Calu3 (cell line): ENCODE measurements around the gene THAP12. TPM values are rescaled to one million over a fixed set of nuclear protein-coding genes. Genes with fewer than 3 reads are reported as not detected.

ENCODE experiments used
- BruUV-seq: library from RNA; stranded (reverse); fragments of 400-500 nt; replicated peaks from 2 replicates; lab custom pipeline; 2021; lab: Mats Ljungman, UMichigan
- CTCF ChIA-PET: fragments of 300-600 bp; sonication (Branson Sonifier 250); formaldehyde crosslinking; loops from one replicate; lab custom pipeline; 2022; ENCODE audit warnings: antibody characterized with exemption; lab: Charles Lee
- DNase-seq: peaks from one replicate; pipeline ENCODE4 v3.0.0; 2022
- H3K27ac Mint-ChIP-seq: one replicate; pipeline ENCODE4 v1.8.0; 2022; ENCODE audit warnings: mixed read lengths; ENCODE audit not compliant: unreplicated experiment
- H3K27me3 Mint-ChIP-seq: one replicate; pipeline ENCODE4 v1.8.0; 2022; ENCODE audit warnings: mixed read lengths; ENCODE audit not compliant: unreplicated experiment
- H3K36me3 Mint-ChIP-seq: one replicate; pipeline ENCODE4 v1.8.0; 2022; ENCODE audit warnings: mild to moderate bottlenecking, moderate library complexity, mixed read lengths; ENCODE audit not compliant: insufficient read depth, unreplicated experiment
- H3K4me1 Mint-ChIP-seq: one replicate; pipeline ENCODE4 v1.8.0; 2022; ENCODE audit warnings: mild to moderate bottlenecking, low read depth, mixed read lengths; ENCODE audit not compliant: unreplicated experiment
- H3K4me3 Mint-ChIP-seq: one replicate; pipeline ENCODE4 v1.8.0; 2022; ENCODE audit warnings: mild to moderate bottlenecking, low read depth, moderate library complexity, mixed read lengths; ENCODE audit not compliant: unreplicated experiment
- H3K9me3 Mint-ChIP-seq: one replicate; pipeline ENCODE4 v1.8.0; 2022; ENCODE audit warnings: low read depth, mixed read lengths; ENCODE audit not compliant: unreplicated experiment
- CTCF ChIP-seq: fragments of 200-600 bp; IDR thresholded peaks from one replicate; pipeline ENCODE4 v1.8.0; 2022; ENCODE audit warnings: antibody characterized with exemption; ENCODE audit not compliant: unreplicated experiment
- intact Hi-C: fragments of 100-400 bp; cut with micrococcal nuclease; formaldehyde crosslinking; loops from one replicate; pipeline ENCODE4 v1.10.0; 2022; ENCODE audit not compliant: unreplicated experiment
- total RNA-seq: library from RNA; stranded (reverse); gene quantifications from 2 replicates; pipeline ENCODE4 v1.2.3, GENCODE V29; 2022

The THAP12 gene
- total RNA-seq, 1 experiment from 2014 or later = 49.2 TPM

- H3K27ac Mint-ChIP-seq = no peak overlapping the region
Measured at GRCh38 chr11:76313913-76314740, 66.8 kb downstream of the THAP12 start.

GRCh38 chr11:76313271-76313670, 67.7 kb downstream of the THAP12 start:
- H3K9me3 Mint-ChIP-seq = no peaks in the 10 kb centered on the region
- CTCF ChIA-PET = no interaction called here
- H3K27me3 Mint-ChIP-seq = peaks cover 53% of the 10 kb centered on the region
- no peaks in the 10 kb centered on the region for H3K36me3 Mint-ChIP-seq
- intact Hi-C loops = loop anchor here (10.0 kb wide), 1 partner anchor 608 kb away; no protein-coding TSS in a partner anchor
- H3K27ac Mint-ChIP-seq = no peak overlapping the region
- TF ChIP-seq CTCF = no peak
- no TSS peak for BruUV-seq
- H3K4me1 Mint-ChIP-seq = no peaks in the 10 kb centered on the region
- no peak overlapping the region for H3K4me3 Mint-ChIP-seq
- no peak for DNase-seq

More at GRCh38 chr11:76313913-76314740, 66.8 kb downstream of the THAP12 start:
- H3K4me1 Mint-ChIP-seq = no peaks in the 10 kb centered on the region
- CTCF ChIA-PET = no interaction called here
- peaks cover 53% of the 10 kb centered on the region for H3K27me3 Mint-ChIP-seq
- no peaks in the 10 kb centered on the region for H3K36me3 Mint-ChIP-seq
- TF ChIP-seq CTCF = no peak
- H3K9me3 Mint-ChIP-seq = no peaks in the 10 kb centered on the region
- H3K4me3 Mint-ChIP-seq = no peak overlapping the region
- intact Hi-C loops = loop anchor here (10.0 kb wide), 1 partner anchor 609 kb away; no protein-coding TSS in a partner anchor
- no TSS peak for BruUV-seq
- no peak for DNase-seq

GRCh38 chr11:76310832-76311595, 69.9 kb downstream of the THAP12 start:
- DNase-seq = no peak
- no TSS peak for BruUV-seq
- Mint-ChIP-seq H3K4me3 (no peak overlapping the region), H3K27ac (no peak overlapping the region), H3K27me3 (peaks cover 53% of the 10 kb centered on the region), H3K4me1 (no peaks in the 10 kb centered on the region), H3K9me3 (no peaks in the 10 kb centered on the region), H3K36me3 (no peaks in the 10 kb centered on the region)
- intact Hi-C loops = loop anchor here (10.0 kb wide), 1 partner anchor 606 kb away; no protein-coding TSS in a partner anchor
- TF ChIP-seq CTCF = no peak
- CTCF ChIA-PET = no interaction called here

GRCh38 chr11:76307978-76308747, 72.8 kb downstream of the THAP12 start:
- no TSS peak for BruUV-seq
- CTCF ChIA-PET = no interaction called here
- TF ChIP-seq CTCF = no peak
- H3K4me3 Mint-ChIP-seq = no peak overlapping the region
- no peaks in the 10 kb centered on the region for H3K9me3 Mint-ChIP-seq
- no peak for DNase-seq
- H3K36me3 Mint-ChIP-seq = no peaks in the 10 kb centered on the region
- peaks cover 62% of the 10 kb centered on the region for H3K27me3 Mint-ChIP-seq
- no peaks in the 10 kb centered on the region for H3K4me1 Mint-ChIP-seq
- H3K27ac Mint-ChIP-seq = no peak overlapping the region
- intact Hi-C loops = no loop called here
